Measurements from ENCODE around the gene ZC3H12D.

ZC3H12D gene

GRCh38 chr6:149437212-149437611, 47.6 kb downstream of the ZC3H12D start:
- Histone ChIP-seq H3K27me3 (replicated peaks; ENCODE audit: insufficient read depth, low read length) (no peaks in the 10 kb centered on the region), H3K9me2 (replicated peaks; ENCODE audit: insufficient read depth, low read length) (no peaks in the 10 kb centered on the region), H4K20me1 (ENCODE audit: insufficient read depth, low read length) (no peaks in the 10 kb centered on the region), H3K9me3 (replicated peaks; ENCODE audit: insufficient read depth, low read length) (no peaks in the 10 kb centered on the region), H3K4me3 (ENCODE audit: low read length) (no peak overlapping the region), H3K9ac (ENCODE audit: low read length) (no peak overlapping the region), H3K79me2 (ENCODE audit: low read length) (no peaks in the 10 kb centered on the region), H3K27ac (ENCODE audit: low read length) (no peak overlapping the region), H3K36me3 (replicated peaks; ENCODE audit: insufficient read depth, low read length) (no peaks in the 10 kb centered on the region), H3K4me1 (ENCODE audit: low read length) (no peaks in the 10 kb centered on the region), H3F3A (ENCODE audit: insufficient read depth, low read length) (no peaks in the 10 kb centered on the region), H3K4me2 (ENCODE audit: low read depth, low read length) (no peak overlapping the region), H2AFZ (ENCODE audit: low read length) (no peak overlapping the region)
- TF ChIP-seq, protein P1, sequence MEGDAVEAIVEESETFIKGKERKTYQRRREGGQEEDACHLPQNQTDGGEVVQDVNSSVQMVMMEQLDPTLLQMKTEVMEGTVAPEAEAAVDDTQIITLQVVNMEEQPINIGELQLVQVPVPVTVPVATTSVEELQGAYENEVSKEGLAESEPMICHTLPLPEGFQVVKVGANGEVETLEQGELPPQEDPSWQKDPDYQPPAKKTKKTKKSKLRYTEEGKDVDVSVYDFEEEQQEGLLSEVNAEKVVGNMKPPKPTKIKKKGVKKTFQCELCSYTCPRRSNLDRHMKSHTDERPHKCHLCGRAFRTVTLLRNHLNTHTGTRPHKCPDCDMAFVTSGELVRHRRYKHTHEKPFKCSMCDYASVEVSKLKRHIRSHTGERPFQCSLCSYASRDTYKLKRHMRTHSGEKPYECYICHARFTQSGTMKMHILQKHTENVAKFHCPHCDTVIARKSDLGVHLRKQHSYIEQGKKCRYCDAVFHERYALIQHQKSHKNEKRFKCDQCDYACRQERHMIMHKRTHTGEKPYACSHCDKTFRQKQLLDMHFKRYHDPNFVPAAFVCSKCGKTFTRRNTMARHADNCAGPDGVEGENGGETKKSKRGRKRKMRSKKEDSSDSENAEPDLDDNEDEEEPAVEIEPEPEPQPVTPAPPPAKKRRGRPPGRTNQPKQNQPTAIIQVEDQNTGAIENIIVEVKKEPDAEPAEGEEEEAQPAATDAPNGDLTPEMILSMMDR (IDR thresholded peaks at IDR 0.05; ENCODE audit: low read length) = no peak
- TF ChIP-seq EZH2phosphoT487 (IDR thresholded peaks at IDR 0.05; ENCODE audit: low read length) = no peak
- TF ChIP-seq EZH2 (optimal IDR thresholded peaks at IDR 0.05; ENCODE audit: low read depth, low read length) = no peak
- no peak for DNase-seq

DNA sequence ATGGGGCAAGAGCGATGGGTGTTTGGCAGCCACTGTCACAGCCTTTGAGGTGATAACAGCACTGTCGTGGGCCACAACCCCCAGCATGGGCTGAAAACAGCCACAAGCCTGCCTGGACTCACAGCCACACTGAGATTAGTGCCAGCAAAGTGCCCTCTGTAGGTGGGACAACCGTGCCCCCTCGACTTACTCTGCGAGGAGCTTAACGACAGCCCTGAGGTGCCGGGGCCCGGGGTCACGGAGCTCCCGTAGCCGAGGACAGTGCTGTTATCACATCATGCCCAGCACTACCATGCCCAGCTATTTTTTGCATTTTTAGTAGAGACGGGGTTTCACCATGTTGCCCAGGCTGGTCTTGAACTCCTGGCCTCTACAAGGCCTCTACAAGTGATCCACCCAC, 48.2 kb downstream of the ZC3H12D start:
- Histone ChIP-seq H3F3A (ENCODE audit: insufficient read depth, low read length) (no peaks in the 10 kb centered on the region), H3K27me3 (replicated peaks; ENCODE audit: insufficient read depth, low read length) (no peaks in the 10 kb centered on the region), H3K27ac (ENCODE audit: low read length) (no peak overlapping the region), H3K79me2 (ENCODE audit: low read length) (no peaks in the 10 kb centered on the region), H3K4me2 (ENCODE audit: low read depth, low read length) (no peak overlapping the region), H4K20me1 (ENCODE audit: insufficient read depth, low read length) (no peaks in the 10 kb centered on the region), H2AFZ (ENCODE audit: low read length) (no peak overlapping the region), H3K9me2 (replicated peaks; ENCODE audit: insufficient read depth, low read length) (no peaks in the 10 kb centered on the region), H3K4me3 (ENCODE audit: low read length) (no peak overlapping the region), H3K36me3 (replicated peaks; ENCODE audit: insufficient read depth, low read length) (no peaks in the 10 kb centered on the region), H3K9me3 (replicated peaks; ENCODE audit: insufficient read depth, low read length) (no peaks in the 10 kb centered on the region), H3K4me1 (ENCODE audit: low read length) (no peaks in the 10 kb centered on the region), H3K9ac (ENCODE audit: low read length) (no peak overlapping the region)
- DNase-seq = no peak
- TF ChIP-seq EZH2 (optimal IDR thresholded peaks at IDR 0.05; ENCODE audit: low read depth, low read length) = no peak
- TF ChIP-seq, protein P1 (IDR thresholded peaks at IDR 0.05; ENCODE audit: low read length) = no peak
- TF ChIP-seq EZH2phosphoT487 (IDR thresholded peaks at IDR 0.05; ENCODE audit: low read length) = no peak

- Histone ChIP-seq H3K9me3 (replicated peaks; ENCODE audit: insufficient read depth, low read length) (no peaks in the 10 kb centered on the region), H3K27me3 (replicated peaks; ENCODE audit: insufficient read depth, low read length) (no peaks in the 10 kb centered on the region), H4K20me1 (ENCODE audit: insufficient read depth, low read length) (no peaks in the 10 kb centered on the region), H2AFZ (ENCODE audit: low read length) (no peak overlapping the region), H3K4me3 (ENCODE audit: low read length) (no peak overlapping the region), H3K9me2 (replicated peaks; ENCODE audit: insufficient read depth, low read length) (no peaks in the 10 kb centered on the region), H3K4me2 (ENCODE audit: low read depth, low read length) (no peak overlapping the region), H3F3A (ENCODE audit: insufficient read depth, low read length) (no peaks in the 10 kb centered on the region), H3K27ac (ENCODE audit: low read length) (no peak overlapping the region), H3K79me2 (ENCODE audit: low read length) (no peaks in the 10 kb centered on the region), H3K36me3 (replicated peaks; ENCODE audit: insufficient read depth, low read length) (no peaks in the 10 kb centered on the region), H3K4me1 (ENCODE audit: low read length) (no peaks in the 10 kb centered on the region), H3K9ac (ENCODE audit: low read length) (no peak overlapping the region)
- TF ChIP-seq, protein P1 (IDR thresholded peaks at IDR 0.05; ENCODE audit: low read length) = no peak
- TF ChIP-seq EZH2phosphoT487 (IDR thresholded peaks at IDR 0.05; ENCODE audit: low read length) (no peak), EZH2 (optimal IDR thresholded peaks at IDR 0.05; ENCODE audit: low read depth, low read length) (no peak)
- no peak for DNase-seq
These were observed 48.8 kb downstream of the ZC3H12D start for GRCh38 chr6:149435919-149436586.

Measured in MM.1S (cell line).